OCI-LY3 (cell line): Measurements from ENCODE around the gene CHD9.

ENCODE experiments used
- H2AFZ ChIP-seq: fragments of 200-600, 300-600 bp; shearing (Covaris generic); 2 replicates; pipeline ENCODE4 v1.6.0; 2014; ENCODE audit warnings: antibody characterized with exemption, low read depth, low read length
- H3K27ac ChIP-seq: fragments of 200-600, 300-600 bp; sonication (generic); 2 replicates; pipeline ENCODE4 v1.5.1; 2014; ENCODE audit warnings: mild to moderate bottlenecking, low read length, moderate library complexity, mixed read lengths
- H3K27me3 ChIP-seq: fragments of 200-600, 300-600 bp; sonication (generic); 2 replicates; pipeline ENCODE4 v1.6.1; 2014; ENCODE audit warnings: low read depth, low read length, mixed read lengths
- H3K36me3 ChIP-seq: fragments of 200-600, 300-600 bp; sonication (generic); replicated peaks from 2 replicates; pipeline ENCODE3; 2014; ENCODE audit warnings: low read depth, low read length, mixed read lengths
- H3K4me1 ChIP-seq: fragments of 300-600, 200-600 bp; sonication (generic); 2 replicates; pipeline ENCODE4 v1.6.1; 2014; ENCODE audit warnings: low read length, mixed read lengths
- H3K4me2 ChIP-seq: fragments of 200-600, 300-600 bp; sonication (generic); 2 replicates; pipeline ENCODE4 v1.6.1; 2014; ENCODE audit warnings: low read length, mixed read lengths
- H3K4me3 ChIP-seq: fragments of 300-600, 200-600 bp; sonication (generic); 2 replicates; pipeline ENCODE4 v1.5.1; 2014; ENCODE audit warnings: antibody characterized with exemption, mild to moderate bottlenecking, low read length, moderate library complexity
- H3K79me2 ChIP-seq: fragments of 300-600, 200-600 bp; shearing (Covaris generic); 2 replicates; pipeline ENCODE4 v1.6.1; 2014; ENCODE audit warnings: mild to moderate bottlenecking, low read length, mixed read lengths
- H3K9ac ChIP-seq: fragments of 300-600, 200-600 bp; shearing (Covaris generic); 2 replicates; pipeline ENCODE4 v1.6.0; 2014; ENCODE audit warnings: mild to moderate bottlenecking, low read length, moderate library complexity
- H3K9me3 ChIP-seq: fragments of 200-600, 300-600 bp; shearing (Covaris generic); 2 replicates; pipeline ENCODE4 v1.6.1; 2014; ENCODE audit warnings: low read length, mixed read lengths; ENCODE audit not compliant: insufficient read depth
- H4K20me1 ChIP-seq: fragments of 200-600, 300-600 bp; sonication (generic); 2 replicates; pipeline ENCODE4 v1.6.1; 2016; ENCODE audit warnings: low read length, mixed read lengths; ENCODE audit not compliant: insufficient read depth
- EZH2phosphoT487 ChIP-seq: fragments of 200-600 bp; shearing (Covaris generic); IDR thresholded peaks from 2 replicates; pipeline ENCODE4 v1.6.1; 2018; ENCODE audit warnings: antibody characterized with exemption, mixed run types, low read depth
- TF ChIP-seq, protein P1 (sequence below): fragments of 200-600, 300-600 bp; sonication (generic); IDR thresholded peaks from 2 replicates; pipeline ENCODE4 v1.5.1; 2014; ENCODE audit warnings: antibody characterized with exemption, low read length, low read depth

CHD9 gene

DNA sequence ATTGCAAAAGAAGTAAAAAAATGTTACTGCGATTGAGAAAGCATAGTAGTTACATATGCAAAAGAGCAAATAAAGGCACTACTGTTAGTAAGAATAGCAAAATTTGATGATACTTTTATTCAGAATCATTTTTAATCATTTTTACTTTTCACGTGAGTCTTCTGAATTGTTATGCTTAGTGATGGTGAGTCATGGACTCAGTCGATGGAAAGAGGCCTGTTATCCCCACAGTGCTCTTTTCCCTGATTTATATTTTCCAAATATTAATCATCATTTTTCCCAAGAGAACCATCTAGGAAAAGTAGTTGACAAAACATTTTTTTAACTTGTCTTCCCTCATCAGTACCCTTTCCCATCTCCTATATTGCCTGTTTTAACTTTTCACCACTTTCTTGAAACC is 181.1 kb downstream of the CHD9 start:
- Histone ChIP-seq H3K27me3 (no peaks in the 10 kb centered on the region), H3K27ac (no peak overlapping the region), H2AFZ (no peak overlapping the region), H3K9ac (no peak overlapping the region), H3K4me1 (no peaks in the 10 kb centered on the region), H3K36me3 (peaks cover 58% of the 10 kb centered on the region), H3K9me3 (no peaks in the 10 kb centered on the region), H3K79me2 (no peaks in the 10 kb centered on the region), H3K4me3 (no peak overlapping the region), H4K20me1 (no peaks in the 10 kb centered on the region; the same call in 1 of the 2 replicates), H3K4me2 (no peak overlapping the region)
- TF ChIP-seq, protein P1, sequence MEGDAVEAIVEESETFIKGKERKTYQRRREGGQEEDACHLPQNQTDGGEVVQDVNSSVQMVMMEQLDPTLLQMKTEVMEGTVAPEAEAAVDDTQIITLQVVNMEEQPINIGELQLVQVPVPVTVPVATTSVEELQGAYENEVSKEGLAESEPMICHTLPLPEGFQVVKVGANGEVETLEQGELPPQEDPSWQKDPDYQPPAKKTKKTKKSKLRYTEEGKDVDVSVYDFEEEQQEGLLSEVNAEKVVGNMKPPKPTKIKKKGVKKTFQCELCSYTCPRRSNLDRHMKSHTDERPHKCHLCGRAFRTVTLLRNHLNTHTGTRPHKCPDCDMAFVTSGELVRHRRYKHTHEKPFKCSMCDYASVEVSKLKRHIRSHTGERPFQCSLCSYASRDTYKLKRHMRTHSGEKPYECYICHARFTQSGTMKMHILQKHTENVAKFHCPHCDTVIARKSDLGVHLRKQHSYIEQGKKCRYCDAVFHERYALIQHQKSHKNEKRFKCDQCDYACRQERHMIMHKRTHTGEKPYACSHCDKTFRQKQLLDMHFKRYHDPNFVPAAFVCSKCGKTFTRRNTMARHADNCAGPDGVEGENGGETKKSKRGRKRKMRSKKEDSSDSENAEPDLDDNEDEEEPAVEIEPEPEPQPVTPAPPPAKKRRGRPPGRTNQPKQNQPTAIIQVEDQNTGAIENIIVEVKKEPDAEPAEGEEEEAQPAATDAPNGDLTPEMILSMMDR, result no peak
- no peak for TF ChIP-seq EZH2phosphoT487

- Histone ChIP-seq H3K27ac (no peak overlapping the region), H3K36me3 (peaks cover 47% of the 10 kb centered on the region), H3K79me2 (no peaks in the 10 kb centered on the region)
Measured at GRCh38 chr16:53249331-53249730, 194.5 kb downstream of the CHD9 start.

GRCh38 chr16:53257001-53257400 is 202.2 kb downstream of the CHD9 start:
- no peaks in the 10 kb centered on the region for H4K20me1 ChIP-seq
- no peak overlapping the region for H3K27ac ChIP-seq
- H3K9ac ChIP-seq, result no peak overlapping the region
- no peak overlapping the region for H3K4me3 ChIP-seq
- H2AFZ ChIP-seq, result no peak overlapping the region
- no peaks in the 10 kb centered on the region for H3K4me1 ChIP-seq
- no peaks in the 10 kb centered on the region for H3K9me3 ChIP-seq
- H3K79me2 ChIP-seq, result no peaks in the 10 kb centered on the region
- no peaks in the 10 kb centered on the region for H3K27me3 ChIP-seq
- no peak overlapping the region for H3K4me2 ChIP-seq
- peaks cover 53% of the 10 kb centered on the region for H3K36me3 ChIP-seq
- TF ChIP-seq, protein P1, result no peak
- no peak for TF ChIP-seq EZH2phosphoT487

More at GRCh38 chr16:53249331-53249730, 194.5 kb downstream of the CHD9 start:
- Histone ChIP-seq H3K4me2 (no peak overlapping the region), H4K20me1 (no peaks in the 10 kb centered on the region), H3K4me3 (no peak overlapping the region), H3K9me3 (no peaks in the 10 kb centered on the region), H3K9ac (no peak overlapping the region), H3K27me3 (no peaks in the 10 kb centered on the region), H2AFZ (no peak overlapping the region), H3K4me1 (no peaks in the 10 kb centered on the region)
- TF ChIP-seq, protein P1, result no peak
- no peak for TF ChIP-seq EZH2phosphoT487

DNA sequence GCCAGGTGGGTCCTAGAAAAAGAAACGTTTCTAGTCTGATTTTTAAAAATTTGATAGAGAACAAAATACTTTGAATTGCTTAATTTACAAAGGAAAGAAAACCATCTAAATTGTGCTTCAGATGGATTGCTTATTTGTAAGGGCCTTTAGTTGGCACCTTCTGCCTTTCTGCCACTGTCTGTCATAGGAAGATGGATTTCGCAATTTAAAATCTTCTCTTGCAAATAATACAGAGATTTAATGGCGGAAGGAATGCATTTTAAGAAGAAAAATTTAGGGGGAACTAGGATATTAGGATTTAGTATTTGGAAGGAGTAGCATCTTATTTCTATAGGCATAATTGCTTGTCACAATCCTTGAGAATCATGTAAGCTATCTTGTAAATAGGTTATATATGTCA is 204.0 kb downstream of the CHD9 start:
- Histone ChIP-seq H3K79me2 (no peaks in the 10 kb centered on the region), H3K4me1 (no peaks in the 10 kb centered on the region), H3K27me3 (no peaks in the 10 kb centered on the region), H3K36me3 (peaks cover 64% of the 10 kb centered on the region), H3K27ac (no peak overlapping the region), H3K4me2 (no peak overlapping the region), H3K9me3 (no peaks in the 10 kb centered on the region), H3K9ac (no peak overlapping the region), H2AFZ (no peak overlapping the region), H4K20me1 (no peaks in the 10 kb centered on the region), H3K4me3 (no peak overlapping the region)
- TF ChIP-seq EZH2phosphoT487, result no peak
- TF ChIP-seq, protein P1, result no peak
